HG03280 (cell line): ENCODE measurements around the gene NAXE.
"Not testable (repeated sequence)": the region's sequence is repeated elsewhere in the genome, so short reads cannot be mapped to it uniquely, and the experiment has no call there.

Source experiments
- ATAC-seq: cut with Tn5 transposase; IDR thresholded peaks from one replicate; pipeline ENCODE4 v1.9.1; 2021; ENCODE audit warnings: mild to moderate bottlenecking, moderate library complexity; ENCODE audit not compliant: unreplicated experiment

NAXE gene

DNA sequence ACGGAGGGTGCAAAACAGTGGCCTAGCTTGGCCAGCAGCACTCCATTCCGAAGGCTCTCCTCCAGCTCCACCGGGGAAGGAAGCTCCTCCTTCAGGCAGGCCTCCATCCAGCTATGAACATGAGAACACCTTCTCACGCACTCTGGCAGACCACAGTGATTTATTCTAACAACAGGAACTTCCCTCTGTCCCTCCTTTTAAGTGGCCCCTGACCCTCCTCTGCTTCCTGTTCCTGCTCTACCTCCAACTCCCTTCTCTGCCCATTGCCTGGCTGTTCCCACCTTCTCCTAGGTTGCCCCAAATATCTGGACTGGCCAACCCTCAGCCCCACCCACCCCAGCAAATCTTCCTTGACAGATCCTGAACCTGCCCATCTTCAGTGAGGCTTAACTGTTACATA, 25.1 kb upstream of the NAXE start:
- no peak for ATAC-seq

DNA sequence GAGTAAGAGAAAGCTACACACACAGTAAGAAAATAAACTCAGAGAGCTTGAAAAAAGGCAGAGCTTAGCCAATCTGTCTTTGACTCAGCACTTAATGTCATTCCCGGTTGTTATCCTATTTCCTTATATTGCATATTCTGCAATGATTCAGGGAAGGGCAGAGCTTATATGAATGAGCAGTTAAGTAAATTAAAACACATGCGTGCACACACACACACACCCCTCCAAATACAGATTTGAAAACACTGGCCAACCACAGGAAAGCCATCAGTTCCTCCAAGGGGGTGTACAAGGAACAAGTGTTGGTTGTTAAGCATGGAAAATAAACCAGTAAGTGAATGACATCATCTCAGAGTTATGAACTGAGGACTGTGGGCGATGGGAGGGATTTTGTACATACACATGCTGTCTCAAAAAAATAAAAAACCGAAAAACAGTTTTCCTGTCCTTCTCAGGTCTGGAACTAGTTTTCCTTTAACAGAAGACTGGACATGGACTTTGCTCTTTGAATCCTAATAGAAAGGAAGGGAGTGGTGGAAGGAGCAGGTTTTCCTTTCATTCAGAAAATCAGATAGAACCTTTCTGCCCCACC, 20.2 kb upstream of the NAXE start:
- ATAC-seq, result no peak

DNA sequence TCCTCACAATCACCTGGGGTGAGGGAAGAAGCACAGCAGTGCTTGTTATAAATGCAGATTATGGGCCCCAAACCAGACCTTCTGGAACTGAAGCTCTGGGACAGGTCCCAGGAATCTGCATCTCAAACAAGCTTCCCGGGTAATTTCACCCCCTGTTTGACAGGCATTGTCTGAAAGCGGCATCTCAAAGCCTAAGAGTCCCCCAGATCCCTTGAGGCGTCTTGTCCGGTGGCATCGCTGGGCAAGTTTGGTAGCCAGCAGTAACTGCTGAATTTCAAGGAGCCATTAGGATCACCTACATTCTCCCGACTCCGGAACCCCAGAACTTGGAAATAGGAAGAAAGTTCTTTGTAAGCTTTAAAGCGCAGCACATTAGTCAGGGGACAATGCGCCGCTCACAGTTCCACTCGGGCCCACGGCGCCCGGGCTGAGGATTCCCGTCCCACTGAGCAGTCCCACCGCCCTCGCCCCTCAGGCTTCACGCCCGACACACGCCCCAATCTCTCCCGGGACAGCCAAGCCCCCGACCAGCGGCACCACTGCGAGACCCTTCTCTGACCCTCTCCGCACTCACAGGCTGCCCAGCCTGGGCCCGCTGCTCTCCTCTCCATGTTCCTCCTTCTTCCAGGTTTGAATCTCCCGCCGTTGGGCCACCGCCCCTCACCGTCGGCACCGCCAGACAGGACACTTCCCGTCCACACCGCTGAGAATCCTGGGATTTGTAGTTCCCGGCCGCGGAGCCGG, 19.5 kb upstream of the NAXE start, which contains the start of gene IQGAP3:
IQGAP3 (minus strand) TSS at position 647 of the 744 bp plus-strand sequence; CDS start at position 611, 36 bp downstream.
- peak; percentile 92 for ATAC-seq

DNA sequence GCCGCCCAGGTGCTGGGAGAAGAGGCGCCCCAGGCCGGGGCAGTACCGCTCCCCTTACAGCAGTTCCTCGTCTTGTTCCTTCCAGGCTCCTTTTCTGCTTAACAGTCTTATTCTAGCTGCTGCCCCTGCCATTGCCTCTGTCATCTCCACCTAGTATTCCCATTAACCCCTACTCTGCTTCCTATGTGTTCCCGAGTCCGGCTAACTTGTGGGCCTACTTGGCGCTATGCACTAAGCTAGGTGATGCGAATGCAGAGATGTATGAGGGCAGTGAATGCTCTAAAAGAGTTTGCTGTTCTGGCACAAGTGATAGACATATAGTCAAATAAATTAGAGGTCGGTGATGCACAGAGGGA, 18.9 kb upstream of the NAXE start:
- ATAC-seq, result no peak

DNA sequence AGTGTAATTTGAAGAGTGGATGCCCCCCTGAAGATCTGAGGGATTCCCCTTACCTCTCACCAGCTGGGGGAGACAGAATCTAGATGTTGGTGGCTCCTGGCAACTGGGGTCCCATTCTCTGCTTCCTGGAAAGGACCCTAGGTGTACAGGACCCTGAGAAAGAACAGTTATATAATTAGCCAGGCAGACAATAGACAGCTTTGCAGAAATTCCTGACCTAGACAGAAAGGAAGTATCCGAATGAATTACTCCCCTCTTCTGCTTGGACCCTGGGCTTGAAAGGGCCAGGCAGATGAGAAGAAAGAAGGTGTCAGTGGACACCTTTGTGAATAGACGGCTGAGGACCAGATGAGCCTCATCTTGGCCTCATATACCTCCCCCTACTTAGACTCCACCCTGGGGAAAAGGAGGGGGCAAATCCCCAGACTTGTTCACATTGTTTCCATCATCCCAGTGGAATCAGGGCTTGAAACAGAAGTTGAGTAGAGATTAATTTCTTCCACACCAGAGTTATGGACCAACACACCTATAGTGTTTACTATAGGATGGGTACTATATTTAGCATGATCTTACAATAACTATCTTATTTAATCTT, 17.4 kb upstream of the NAXE start:
- ATAC-seq, result no peak

DNA sequence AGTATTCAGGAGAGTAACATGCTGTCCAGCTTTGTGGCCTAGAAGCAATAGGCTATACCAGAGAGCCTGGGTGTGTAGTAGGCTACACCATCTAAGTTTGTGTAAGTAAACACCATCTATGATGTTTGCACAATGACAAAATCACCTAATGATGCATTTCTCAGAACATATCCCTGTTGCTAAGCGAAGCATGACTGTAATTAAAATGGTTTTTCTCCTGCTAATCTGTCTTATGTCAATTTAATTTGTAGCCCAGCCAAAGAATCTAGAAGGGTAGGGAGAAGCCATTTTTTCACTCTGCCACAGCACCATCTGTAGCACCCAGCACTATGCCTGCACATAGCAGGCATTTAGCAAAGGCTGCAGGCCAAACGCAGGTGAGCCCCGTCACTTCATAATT, 14.0 kb upstream of the NAXE start:
- ATAC-seq, result no peak

DNA sequence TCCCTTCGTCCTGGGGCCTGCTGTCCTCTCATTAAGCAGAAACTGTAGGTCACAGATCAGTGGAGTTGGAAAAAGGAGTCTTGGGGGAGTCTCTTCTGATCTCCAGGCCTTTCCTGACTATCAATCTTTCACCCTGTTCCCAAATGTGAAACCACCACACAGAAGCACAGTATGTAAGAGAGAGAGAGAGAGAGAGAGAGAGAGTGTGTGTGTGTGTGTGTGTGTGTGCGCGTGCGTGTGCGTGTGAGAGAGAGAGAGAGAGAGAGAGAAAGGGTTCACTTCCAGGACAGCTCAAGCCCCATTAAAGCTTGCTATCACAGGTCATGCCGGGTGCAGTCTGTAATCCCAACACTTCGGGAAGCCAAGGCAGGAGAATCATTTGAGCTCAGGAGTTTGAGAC, 13.5 kb upstream of the NAXE start:
- ATAC-seq, result no peak

DNA sequence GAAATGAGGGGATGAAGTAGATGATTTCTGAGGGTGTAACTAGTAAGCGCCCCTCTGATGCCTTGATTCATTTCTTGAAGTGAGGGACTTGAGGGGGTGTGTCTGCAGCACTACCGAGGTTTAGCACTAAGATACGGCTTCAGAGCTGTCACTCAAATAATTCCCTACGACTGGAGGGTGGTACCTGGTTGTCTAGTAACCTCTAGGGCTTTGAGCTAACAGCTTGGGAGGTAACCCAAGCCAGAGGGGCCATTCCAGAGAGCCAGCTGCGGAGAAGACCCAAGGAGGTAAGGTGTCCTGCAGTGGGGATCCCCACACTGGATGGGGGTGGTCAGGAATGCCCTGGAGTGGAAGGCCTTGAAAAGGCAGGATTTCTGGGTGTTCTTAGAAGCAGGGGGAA, 12.1 kb upstream of the NAXE start, which contains the start of gene TTC24:
TTC24 (plus strand) TSS at position 252 of the 400 bp plus-strand sequence. CDS start 1,642 bp downstream, outside the sequence.
- ATAC-seq, result no peak

DNA sequence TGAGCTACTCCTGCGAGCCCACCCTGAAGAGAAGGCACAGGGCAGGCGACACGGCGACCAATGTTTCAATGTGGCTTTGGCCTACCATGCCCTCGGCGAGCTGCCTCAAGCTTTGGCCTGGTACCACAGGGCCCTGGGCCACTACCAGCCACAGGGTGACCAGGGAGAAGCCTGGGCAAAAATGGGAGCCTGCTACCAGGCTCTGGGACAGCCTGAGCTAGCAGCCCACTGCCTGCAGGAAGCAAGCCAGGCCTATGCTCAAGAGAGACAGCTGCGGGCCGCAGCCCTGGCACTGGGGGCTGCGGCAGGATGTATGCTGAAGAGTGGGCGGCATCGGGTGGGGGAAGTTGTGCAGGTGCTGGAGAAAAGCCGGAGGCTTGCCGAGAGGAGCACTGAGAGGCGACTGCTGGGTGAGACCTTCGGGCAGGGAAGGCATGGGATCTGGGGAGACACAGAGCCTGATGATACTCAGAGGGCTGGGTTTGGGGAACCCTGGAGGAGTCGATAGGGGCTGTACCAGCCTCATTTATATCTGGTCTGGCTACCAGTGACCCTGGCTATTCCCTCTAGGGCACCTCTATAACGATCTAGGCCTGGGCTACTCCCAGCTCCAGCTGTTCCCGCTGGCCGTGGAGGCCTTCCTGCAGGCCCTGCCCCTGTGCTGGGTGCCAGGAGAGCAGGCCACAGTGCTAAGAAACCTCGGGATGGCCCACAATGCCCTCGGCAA, 9.8 kb upstream of the NAXE start:
- ATAC-seq, result no peak

DNA sequence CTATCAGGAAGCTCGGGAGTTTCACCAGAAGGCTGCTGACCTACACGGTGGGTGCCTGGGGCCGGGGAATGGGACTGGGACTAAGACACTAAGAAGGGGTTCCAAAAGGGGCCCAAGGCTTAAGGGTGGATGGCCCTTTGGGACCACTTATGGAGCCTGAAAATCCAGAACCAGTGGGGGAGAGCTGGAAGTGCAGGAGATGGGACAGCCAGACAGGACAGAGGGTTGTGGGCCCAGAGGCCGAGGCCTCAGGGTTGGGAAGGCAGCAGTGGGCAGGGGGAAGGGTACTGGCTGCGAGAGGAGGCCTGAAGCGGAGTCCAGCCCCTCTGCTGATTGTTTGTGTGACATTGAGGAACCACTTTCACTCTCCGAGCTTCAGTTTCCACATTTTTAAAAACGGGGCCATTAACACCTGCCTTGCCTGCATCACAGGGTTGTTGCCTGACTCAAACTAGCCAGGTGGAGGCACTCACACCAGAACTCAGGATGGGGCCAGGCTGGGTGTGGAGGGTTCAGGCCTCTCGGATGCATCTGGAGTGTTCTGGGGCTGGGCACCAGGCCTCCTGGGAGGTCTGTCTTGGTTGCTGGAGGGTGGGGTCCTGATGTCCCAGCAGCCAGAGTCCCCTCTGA, 9.1 kb upstream of the NAXE start:
- ATAC-seq, result peak; percentile 48

DNA sequence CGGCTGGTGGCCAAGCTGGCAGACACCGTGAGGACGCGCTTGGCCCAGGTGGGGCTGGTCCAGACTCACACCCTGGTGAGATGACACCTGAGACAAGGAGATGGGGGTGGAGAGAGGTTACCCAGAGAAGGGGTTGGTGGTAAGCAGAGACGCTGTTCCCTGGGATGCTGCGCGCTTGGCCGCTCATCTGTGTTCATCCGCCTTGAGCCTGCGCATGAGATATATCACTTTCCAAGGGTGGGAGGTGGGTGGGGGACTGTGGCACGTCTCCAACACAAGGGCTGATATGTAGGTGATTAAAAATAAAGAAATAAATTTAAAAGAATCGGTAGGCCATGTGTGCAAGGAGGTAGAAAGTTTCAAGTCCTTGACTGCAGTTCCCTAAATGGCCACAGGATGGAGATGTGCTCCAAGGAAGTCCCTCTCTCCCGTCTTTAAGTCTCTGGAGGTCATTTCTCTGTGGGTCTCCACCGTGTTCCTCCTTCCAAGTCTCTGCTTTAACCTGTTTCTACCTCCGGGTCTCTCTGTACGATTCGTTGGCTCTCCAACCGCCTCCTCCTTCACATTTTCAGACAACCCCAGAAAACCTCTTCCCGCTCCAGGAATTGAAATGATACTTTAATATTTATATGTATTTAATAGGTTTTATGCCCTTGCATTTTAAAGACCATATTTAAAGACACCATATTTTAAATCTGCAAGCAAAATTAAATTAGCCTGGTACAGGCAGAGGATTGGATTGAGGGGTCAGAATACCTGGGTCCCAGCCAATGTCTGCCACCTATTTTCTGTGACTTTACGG, 7.6 kb upstream of the NAXE start:
- ATAC-seq, result no peak

DNA sequence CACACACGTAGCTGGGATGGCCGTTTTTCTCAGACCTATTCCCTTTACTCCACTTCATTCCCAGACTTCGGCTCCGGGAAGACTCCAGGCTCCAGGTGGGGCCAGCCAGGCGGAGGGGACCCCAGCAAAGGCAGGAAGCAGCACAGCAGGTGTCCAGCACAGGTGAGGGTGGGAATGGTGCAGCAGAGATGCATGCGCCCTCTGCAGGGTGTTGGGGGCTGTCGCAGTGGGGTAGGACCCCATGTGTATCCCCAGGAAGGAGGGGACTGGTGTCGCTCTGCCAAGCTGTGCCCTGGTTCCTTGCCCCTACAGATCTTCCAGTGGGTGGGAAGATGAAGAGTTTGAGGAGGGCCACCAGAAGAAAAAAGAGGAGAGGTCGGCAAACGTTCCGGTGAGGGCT, 6.8 kb upstream of the NAXE start:
- ATAC-seq, result no peak

DNA sequence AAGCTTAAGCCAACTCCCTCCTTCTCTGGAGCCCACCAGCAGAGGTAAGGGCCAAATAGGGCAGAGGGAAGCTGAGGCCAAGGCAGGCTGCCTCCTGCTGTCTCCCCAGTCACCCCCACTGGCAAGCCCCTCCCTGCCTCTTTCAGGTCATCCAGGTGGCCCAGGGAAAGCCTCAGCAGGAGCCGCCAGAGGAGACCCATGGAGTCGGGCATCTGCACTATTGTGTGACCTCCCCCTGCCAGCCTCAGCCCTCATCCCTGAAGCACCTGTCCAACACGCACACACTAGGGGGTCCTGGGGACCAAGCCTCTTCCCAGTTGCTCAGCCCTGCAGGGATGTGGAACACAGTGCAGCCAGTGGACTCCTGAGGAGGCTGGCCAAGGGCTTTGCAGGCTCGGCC, 5.3 kb upstream of the NAXE start:
- no peak for ATAC-seq

DNA sequence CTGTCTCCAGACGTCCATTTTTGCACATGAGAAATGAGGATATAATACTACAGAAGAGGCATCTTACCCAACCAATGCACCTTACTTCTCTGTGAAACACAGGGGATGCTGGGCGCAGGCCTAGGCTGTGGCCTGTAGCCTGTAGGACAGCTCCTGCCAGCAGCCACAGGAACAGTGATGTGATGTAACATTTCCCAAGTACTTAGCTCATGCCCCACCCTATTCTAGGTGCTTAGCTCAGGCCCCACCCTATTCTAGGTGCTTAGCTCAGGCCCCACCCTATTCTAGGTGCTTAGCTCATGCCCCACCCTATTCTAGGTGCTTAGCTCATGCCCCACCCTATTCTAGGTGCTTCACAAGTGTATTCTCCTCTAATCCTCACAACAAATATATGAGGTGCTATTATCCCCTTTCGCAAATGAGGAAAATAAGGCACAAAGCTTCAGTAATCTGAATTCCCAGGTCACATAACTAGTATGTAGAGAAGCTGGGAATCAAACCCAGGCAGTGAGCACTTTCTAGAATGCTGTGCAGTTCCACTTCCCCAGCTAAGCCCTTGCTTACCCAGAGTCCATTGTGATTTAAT, 4.6 kb upstream of the NAXE start:
- ATAC-seq, result no peak

DNA sequence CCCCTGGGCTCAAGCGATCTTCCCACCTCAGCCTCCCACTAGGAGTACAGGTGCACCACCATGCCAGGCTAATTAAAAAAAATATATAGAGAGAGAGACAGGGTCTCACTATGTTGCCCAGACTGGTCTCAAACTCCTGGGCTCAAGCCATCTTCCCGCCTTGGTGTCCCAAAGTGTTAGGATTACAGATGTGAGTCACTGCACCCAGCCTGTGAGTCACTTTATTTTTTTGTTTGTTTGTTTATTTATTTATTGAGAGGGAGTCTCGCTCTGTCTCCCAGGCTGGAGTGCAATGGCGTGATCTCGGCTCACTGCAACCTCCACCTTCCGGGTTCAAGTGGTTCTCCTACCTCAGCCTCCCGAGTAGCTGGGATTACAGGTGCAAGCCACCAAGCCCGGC, 3.6 kb upstream of the NAXE start:
- ATAC-seq, result not testable (repeated sequence)

DNA sequence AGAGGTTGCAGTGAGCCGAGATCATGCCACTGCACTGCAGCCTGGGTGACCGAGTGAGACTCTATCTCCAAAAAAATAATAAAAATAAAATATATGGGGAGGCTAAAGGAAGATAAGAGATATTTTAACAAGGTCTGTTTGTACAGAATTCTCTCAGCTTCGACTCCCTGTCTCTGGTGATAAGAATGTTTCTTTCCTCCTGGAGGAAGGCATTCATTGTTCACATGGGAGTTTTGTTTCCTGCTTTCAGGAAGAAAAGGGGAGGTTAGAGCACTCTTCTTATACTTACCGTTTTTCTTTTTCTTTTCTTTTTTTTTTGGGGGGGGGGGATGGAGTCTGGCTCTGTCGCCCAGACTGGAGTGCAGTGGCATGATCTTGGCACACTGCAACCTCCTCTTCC, 2.0 kb upstream of the NAXE start:
- no peak for ATAC-seq

DNA sequence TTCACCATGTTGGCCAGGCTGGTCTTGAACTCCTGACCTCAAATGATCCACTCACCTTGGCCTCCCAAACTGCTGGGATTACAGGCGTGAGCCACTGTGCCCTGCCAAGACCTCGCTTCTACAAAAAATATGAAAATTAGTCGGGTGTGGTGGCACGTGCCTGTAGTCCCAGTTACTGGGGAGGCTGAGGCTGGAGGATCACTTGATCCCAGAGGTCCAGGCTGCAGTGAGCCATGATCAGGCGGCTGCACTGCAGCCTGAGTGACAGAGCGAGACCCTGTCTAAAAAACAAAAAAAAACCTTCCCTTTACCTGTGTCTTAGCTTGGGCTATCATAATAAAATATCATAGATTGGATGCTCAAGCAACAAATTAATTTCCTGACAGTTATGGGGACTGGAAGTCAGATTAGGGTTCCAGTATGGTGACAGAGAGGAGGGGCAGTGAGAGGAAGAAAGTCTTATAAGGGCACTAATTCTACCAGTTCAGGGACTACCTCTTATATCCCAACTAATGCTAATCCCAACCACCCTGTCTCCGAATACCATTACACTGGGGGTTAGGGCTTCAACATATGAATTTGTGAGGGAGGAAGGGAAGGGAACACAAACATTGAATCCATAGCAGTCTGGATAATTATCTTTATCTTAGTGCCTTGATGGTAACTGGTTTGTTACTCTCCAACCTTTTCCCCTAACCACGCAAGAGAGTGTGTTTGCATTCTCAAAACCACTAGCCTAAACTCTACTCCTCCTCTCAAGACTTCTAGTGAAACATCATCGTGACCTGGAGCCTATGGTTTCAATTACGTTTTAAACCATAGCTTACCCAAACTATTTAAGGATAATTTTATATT, 1.0 kb upstream of the NAXE start:
- ATAC-seq, result no peak

DNA sequence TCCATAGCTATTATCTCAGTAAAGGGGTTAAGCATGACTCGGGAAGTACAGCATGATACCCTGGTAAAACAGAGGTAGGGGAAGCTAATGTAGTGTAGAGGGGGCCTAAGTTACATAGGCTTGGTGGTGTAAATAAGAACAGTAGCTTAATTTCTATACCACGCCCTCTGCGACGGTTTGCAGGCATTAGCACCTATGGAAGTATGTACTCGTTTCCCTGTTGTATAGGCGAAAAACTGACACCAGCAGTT, 470 bp upstream of the NAXE start:
- ATAC-seq, result no peak

DNA sequence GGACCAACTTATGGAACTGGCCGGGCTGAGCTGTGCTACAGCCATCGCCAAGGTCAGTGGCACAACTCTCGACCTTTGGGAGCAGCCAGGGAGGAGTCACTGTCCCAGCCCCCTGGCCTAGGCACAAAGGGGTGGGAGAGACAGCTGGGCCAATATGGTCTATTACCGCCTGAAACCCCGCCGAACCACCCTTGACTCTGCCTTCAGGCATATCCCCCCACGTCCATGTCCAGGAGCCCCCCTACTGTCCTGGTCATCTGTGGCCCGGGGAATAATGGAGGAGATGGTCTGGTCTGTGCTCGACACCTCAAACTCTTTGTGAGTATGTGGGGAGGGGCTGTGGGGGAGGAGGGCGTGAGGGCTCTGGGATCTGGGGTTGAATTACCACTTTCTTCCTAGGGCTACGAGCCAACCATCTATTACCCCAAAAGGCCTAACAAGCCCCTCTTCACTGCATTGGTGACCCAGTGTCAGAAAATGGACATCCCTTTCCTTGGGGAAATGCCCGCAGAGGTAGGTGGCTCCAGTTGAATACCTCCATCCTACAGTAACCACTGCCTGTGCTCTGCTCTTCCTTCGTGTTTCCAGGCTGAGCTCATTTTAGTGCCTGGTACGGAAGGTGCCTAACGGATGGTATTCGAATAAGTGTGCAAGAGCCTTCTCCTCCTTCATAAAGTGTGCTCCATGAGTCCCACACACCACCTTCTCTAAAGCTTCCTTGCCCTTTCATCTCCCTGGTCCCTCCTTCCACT, 758 bp downstream of the NAXE start:
- no peak for ATAC-seq
